BLaER1 treated with 17β-estradiol and CSF1 and Interleukin-3, amounts not matched to agents 10 nM and 100 nM (cell line): ENCODE results near the gene ADARB2.
"Not testable (repeated sequence)": the region's sequence is repeated elsewhere in the genome, so short reads cannot be mapped to it uniquely, and the experiment has no call there.

Experiments
- H3K27ac ChIP-seq, 11 experiments: shearing (Covaris generic); formaldehyde crosslinking; 2 replicates each; pipeline ENCODE4 v1.8.1; 2022
- H3K27me3 ChIP-seq, 11 experiments: shearing (Covaris generic); formaldehyde crosslinking; 2 replicates each; pipeline ENCODE4 v1.8.1; 2022
- H3K36me3 ChIP-seq, 11 experiments: shearing (Covaris generic); formaldehyde crosslinking; 2 replicates each; pipeline ENCODE4 v1.8.1; 2022
- H3K4me1 ChIP-seq, 10 experiments: shearing (Covaris generic); formaldehyde crosslinking; 2 replicates each; pipeline ENCODE4 v1.8.1; 2022
- H3K4me2 ChIP-seq, 11 experiments: shearing (Covaris generic); formaldehyde crosslinking; 2 replicates each; pipeline ENCODE4 v1.8.1; 2022
- H3K4me3 ChIP-seq, 10 experiments: shearing (Covaris generic); formaldehyde crosslinking; 2 replicates each; pipeline ENCODE4 v1.8.1; 2022
- H3K9ac ChIP-seq, 11 experiments: shearing (Covaris generic); formaldehyde crosslinking; 2 replicates each; pipeline ENCODE4 v1.8.1; 2022
- H3K9me3 ChIP-seq, 11 experiments: shearing (Covaris generic); formaldehyde crosslinking; replicated peaks in 1 of 11; 2 replicates each; pipeline ENCODE4 v1.8.1; 2022
- H4K20me1 ChIP-seq, 11 experiments: shearing (Covaris generic); formaldehyde crosslinking; 2 replicates each; pipeline ENCODE4 v1.8.1; 2022
- Cebpa-rat ChIP-seq, 11 experiments: shearing (Covaris generic); IDR thresholded peaks; 2 replicates each; pipeline ENCODE4 v1.8.1; 2022

Gene ADARB2

GRCh38 chr10:1232164-1232911, 505.0 kb downstream of the ADARB2 start:
- H3K27ac ChIP-seq, result no peak overlapping the region
- H3K4me2 ChIP-seq, result no peak overlapping the region
- peaks cover under 1 to 14% (median 10%) of the 10 kb centered on the region in 11 experiments; a peak in 16 of 22 replicates for H3K27me3 ChIP-seq
- no peak overlapping the region for H3K4me3 ChIP-seq
- no peak for TF ChIP-seq Cebpa-rat (IDR thresholded peaks at IDR 0.05)
- peaks cover 0 to 34% (median 16%) of the 10 kb centered on the region in 10 experiments; a peak in 16 of 20 replicates for H3K4me1 ChIP-seq
- no peaks in the 10 kb centered on the region for H3K36me3 ChIP-seq
- H3K9ac ChIP-seq, result no peak overlapping the region
- H3K9me3 ChIP-seq, result no peaks in the 10 kb centered on the region
- H4K20me1 ChIP-seq, result no peaks in the 10 kb centered on the region

DNA sequence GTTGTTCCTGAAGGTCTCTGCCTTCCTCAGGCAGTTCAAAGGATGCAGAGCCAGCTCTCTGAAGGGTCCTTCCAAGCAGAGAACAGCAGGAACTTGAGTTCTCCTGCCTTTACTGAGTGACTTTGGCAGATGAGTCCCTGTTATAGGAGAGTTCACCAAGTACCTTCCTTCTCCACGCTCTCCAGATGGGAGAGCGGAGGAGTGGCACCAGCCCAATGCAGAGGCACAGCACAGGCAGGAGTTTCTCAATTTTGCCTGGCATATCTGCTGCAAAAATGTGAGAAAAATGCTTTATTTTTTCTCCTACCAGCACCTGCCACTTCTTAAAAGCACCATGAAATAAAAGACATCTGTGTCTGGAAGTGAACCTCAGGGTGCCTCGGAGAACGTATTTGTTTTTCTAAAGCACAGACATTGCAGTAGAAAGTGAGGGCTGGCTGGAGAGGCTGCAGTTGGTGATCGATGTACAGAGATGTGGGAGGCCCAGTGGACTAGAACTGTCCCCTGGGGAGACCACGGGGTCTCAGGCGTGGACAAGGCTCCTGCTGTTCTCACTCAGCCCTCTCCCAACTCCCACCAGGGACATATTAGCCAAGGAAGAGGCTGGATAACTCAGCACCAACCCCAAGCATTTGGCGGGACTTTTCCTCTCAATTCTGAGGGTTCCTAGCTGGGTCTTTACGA, 506.6 kb downstream of the ADARB2 start:
- Histone ChIP-seq H3K9me3 (peaks cover 0 to 5% (median 0%) of the 10 kb centered on the region in 11 experiments; a peak in 1 of 22 replicates), H3K4me2 (peak overlapping the region in 2 of 11 experiments; percentile 3 to 25; a peak in 2 of 22 replicates), H3K9ac (no peak overlapping the region), H4K20me1 (no peaks in the 10 kb centered on the region), H3K36me3 (no peaks in the 10 kb centered on the region), H3K27ac (no peak overlapping the region), H3K4me1 (peaks cover 0 to 41% (median 20%) of the 10 kb centered on the region in 10 experiments; a peak in 16 of 20 replicates), H3K4me3 (no peak overlapping the region), H3K27me3 (peaks cover 0 to 14% (median 9%) of the 10 kb centered on the region in 11 experiments; a peak in 12 of 22 replicates)
- no peak for TF ChIP-seq Cebpa-rat (IDR thresholded peaks at IDR 0.05)

GRCh38 chr10:1230138-1230537, 507.2 kb downstream of the ADARB2 start:
- Histone ChIP-seq H3K4me2 (peak overlapping the region in 1 of 11 experiments; percentile 3; a peak in 1 of 22 replicates), H4K20me1 (no peaks in the 10 kb centered on the region), H3K27me3 (peaks cover 0 to 14% (median 9%) of the 10 kb centered on the region in 11 experiments; a peak in 12 of 22 replicates), H3K4me3 (no peak overlapping the region), H3K9ac (no peak overlapping the region), H3K36me3 (no peaks in the 10 kb centered on the region), H3K9me3 (peaks cover 0 to 5% (median 0%) of the 10 kb centered on the region in 11 experiments; a peak in 1 of 22 replicates), H3K27ac (no peak overlapping the region), H3K4me1 (peaks cover 0 to 41% (median 20%) of the 10 kb centered on the region in 10 experiments; a peak in 16 of 20 replicates)
- no peak for TF ChIP-seq Cebpa-rat (IDR thresholded peaks at IDR 0.05)

- H3K4me3 ChIP-seq, result no peak overlapping the region
- H3K36me3 ChIP-seq, result no peaks in the 10 kb centered on the region
- H3K4me2 ChIP-seq, result no peak overlapping the region; a peak in 1 of 22 replicates
- no peak overlapping the region for H3K27ac ChIP-seq
- H3K9ac ChIP-seq, result no peak overlapping the region
- H3K27me3 ChIP-seq, result peaks cover 0 to 9% (median 5%) of the 10 kb centered on the region in 11 experiments; a peak in 10 of 22 replicates
- H4K20me1 ChIP-seq, result no peaks in the 10 kb centered on the region
- no peak for TF ChIP-seq Cebpa-rat (IDR thresholded peaks at IDR 0.05)
- H3K4me1 ChIP-seq, result peaks cover 0 to 41% (median 20%) of the 10 kb centered on the region in 10 experiments; a peak in 16 of 20 replicates
- peaks cover 0 to 5% (median 0%) of the 10 kb centered on the region in 11 experiments; a peak in 1 of 22 replicates for H3K9me3 ChIP-seq
These were observed 507.8 kb downstream of the ADARB2 start for GRCh38 chr10:1229574-1229973.

DNA sequence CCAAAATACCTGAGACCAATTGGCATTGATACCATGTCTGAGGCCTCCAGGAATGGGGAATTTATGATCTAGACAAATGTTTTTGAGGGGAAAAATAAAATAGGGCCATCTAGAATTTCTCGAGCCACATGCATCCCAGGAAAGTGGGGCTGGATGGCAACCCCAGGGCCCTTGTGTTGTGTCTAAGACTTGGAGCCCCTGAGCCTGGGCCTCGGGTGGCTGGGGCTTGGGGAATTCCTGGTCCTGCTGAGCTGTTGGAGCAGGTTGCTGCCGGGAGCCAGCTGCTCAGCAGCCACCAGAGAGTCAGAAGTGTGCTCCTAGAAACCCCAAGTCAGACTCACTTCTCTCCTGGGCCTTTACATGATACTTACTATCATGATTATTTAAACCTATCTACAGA, 508.2 kb downstream of the ADARB2 start:
- Histone ChIP-seq H3K36me3 (no peaks in the 10 kb centered on the region), H3K4me1 (peaks cover 0 to 41% (median 20%) of the 10 kb centered on the region in 10 experiments; a peak in 16 of 20 replicates), H3K4me2 (peak overlapping the region in 5 of 11 experiments; percentile 39 to 72 (median 65); a peak in 9 of 22 replicates), H3K9ac (no peak overlapping the region), H3K9me3 (peaks cover 0 to 5% (median 0%) of the 10 kb centered on the region in 11 experiments; a peak in 1 of 22 replicates), H4K20me1 (no peaks in the 10 kb centered on the region), H3K27me3 (peaks cover 0 to 5% (median under 1%) of the 10 kb centered on the region in 11 experiments; a peak in 7 of 22 replicates), H3K27ac (no peak overlapping the region), H3K4me3 (no peak overlapping the region)
- no peak for TF ChIP-seq Cebpa-rat (IDR thresholded peaks at IDR 0.05)

DNA sequence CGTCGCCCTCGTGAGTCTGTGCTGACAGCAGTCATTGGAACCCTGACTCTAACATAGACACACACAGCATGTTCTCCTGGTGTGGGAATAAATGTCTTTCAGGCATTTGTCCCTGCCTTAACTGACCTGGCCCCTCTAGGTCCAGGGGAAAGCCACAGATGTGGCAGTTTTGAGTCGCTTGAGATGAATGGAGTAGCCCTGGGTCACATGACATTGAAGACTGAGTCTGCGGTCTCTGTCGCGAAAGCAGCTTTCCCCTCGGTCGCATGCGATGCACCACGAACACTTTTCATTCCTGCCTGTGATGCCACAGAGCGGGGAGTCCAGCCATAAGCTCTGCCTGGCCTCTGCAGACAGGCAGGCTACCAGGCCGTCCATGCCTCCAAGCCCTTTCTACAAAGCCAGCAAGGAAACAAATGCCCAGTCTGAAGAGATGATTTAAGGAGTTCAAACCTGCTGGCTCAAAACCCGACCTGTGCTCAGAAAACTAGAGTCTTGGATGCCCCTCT, 508.8 kb downstream of the ADARB2 start:
- TF ChIP-seq Cebpa-rat (IDR thresholded peaks at IDR 0.05), result no peak
- Histone ChIP-seq H3K4me2 (peak overlapping the region in 8 of 11 experiments; percentile 3 to 72 (median 50); a peak in 14 of 22 replicates), H3K27me3 (peaks cover 0 to 1% (median 0%) of the 10 kb centered on the region in 11 experiments; a peak in 1 of 22 replicates), H3K36me3 (no peaks in the 10 kb centered on the region), H4K20me1 (no peaks in the 10 kb centered on the region), H3K9ac (0 out of 22 replicates have a peak overlapping the region, but pooled peaks of 1 of the 11 experiments have one; percentile 8), H3K4me3 (no peak overlapping the region), H3K9me3 (peaks cover 0 to 5% (median 0%) of the 10 kb centered on the region in 11 experiments; a peak in 1 of 22 replicates), H3K4me1 (peaks cover 0 to 41% (median 20%) of the 10 kb centered on the region in 10 experiments; a peak in 16 of 20 replicates), H3K27ac (no peak overlapping the region)

GRCh38 chr10:1227510-1228402, 509.6 kb downstream of the ADARB2 start:
- Histone ChIP-seq H3K27me3 (no peaks in the 10 kb centered on the region), H3K36me3 (no peaks in the 10 kb centered on the region), H3K9me3 (peaks cover 0 to 5% (median 0%) of the 10 kb centered on the region in 11 experiments; a peak in 1 of 22 replicates), H4K20me1 (no peaks in the 10 kb centered on the region), H3K9ac (0 out of 22 replicates have a peak overlapping the region, but pooled peaks of 1 of the 11 experiments have one; percentile 8), H3K4me3 (no peak overlapping the region), H3K4me1 (peaks cover 0 to 41% (median 20%) of the 10 kb centered on the region in 10 experiments; a peak in 16 of 20 replicates), H3K27ac (no peak overlapping the region), H3K4me2 (peak overlapping the region in 10 of 11 experiments; percentile 8 to 72 (median 40); a peak in 19 of 22 replicates)
- TF ChIP-seq Cebpa-rat (IDR thresholded peaks at IDR 0.05), result no peak

DNA sequence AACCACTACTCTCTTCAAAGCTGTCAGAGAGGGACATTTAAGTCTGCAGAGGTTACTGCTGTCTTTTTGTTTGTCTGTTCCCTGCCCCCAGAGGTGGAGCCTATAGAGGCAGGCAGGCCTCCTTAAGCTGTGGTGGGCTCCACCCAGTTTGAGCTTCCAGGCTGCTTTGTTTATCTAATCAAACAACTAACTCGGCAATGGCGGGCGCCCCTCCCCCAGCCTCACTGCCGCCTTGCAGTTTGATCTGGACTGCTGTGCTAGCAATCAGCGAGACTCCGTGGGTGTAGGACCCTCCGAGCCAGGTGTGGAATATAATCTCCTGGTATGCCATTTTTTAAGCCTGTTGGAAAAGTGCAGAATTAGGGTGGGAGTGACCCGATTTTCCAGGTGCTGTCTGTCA, 510.4 kb downstream of the ADARB2 start:
- H3K4me3 ChIP-seq, H3K9ac ChIP-seq, H3K27me3 ChIP-seq, H3K9me3 ChIP-seq, H3K36me3 ChIP-seq, H4K20me1 ChIP-seq, H3K27ac ChIP-seq: not testable (repeated sequence)
- Histone ChIP-seq H3K4me2 (peak overlapping the region in 9 of 11 experiments; percentile 8 to 72 (median 41); a peak in 16 of 22 replicates), H3K4me1 (peaks cover 0 to 41% (median 20%) of the 10 kb centered on the region in 10 experiments; a peak in 16 of 20 replicates)

DNA sequence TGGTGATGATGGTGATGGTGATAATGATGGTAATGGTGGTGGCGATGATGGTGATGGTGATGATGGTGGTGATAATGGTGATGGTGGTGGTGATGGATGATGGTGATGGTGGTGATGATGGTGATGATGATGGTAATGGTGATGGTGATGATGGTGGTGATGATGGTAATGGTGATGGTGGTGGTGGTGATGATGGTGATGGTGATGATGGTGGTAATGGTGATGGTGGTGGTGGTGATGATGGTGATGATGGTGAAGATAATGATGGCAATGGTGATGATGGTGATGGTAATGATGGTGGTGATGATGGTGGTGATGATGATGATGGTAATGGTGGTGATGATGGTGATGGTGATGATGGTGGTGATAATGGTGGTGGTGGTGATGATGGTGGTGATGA, 517.5 kb downstream of the ADARB2 start:
- not testable (repeated sequence) for H3K27me3 ChIP-seq, H3K4me3 ChIP-seq, H3K4me2 ChIP-seq, H3K27ac ChIP-seq, H4K20me1 ChIP-seq, H3K36me3 ChIP-seq, H3K9ac ChIP-seq, H3K4me1 ChIP-seq
- peaks cover 0 to 20% (median 4%) of the 10 kb centered on the region in 11 experiments; a peak in 8 of 22 replicates for H3K9me3 ChIP-seq
